H9 (cell line): ENCODE results near the gene SAMM50. TPM values are rescaled to one million over a fixed set of nuclear protein-coding genes. Genes with fewer than 3 reads are reported as not detected.

Experiments
- DNase-seq: peaks from one replicate; pipeline ENCODE4 v3.0.0-alpha.2; 2017
- H2AFZ ChIP-seq: one replicate; pipeline ENCODE4 v1.6.1; 2013; ENCODE audit warnings: mild to moderate bottlenecking, low read length, control low read depth, moderate library complexity
- H2AK5ac ChIP-seq: 2 replicates; pipeline ENCODE4 v1.6.1; 2013; ENCODE audit warnings: low read length, control low read depth, mixed read lengths; ENCODE audit not compliant: insufficient read length
- H2BK120ac ChIP-seq: one replicate; pipeline ENCODE4 v1.6.1; 2013; ENCODE audit warnings: low read depth, mild to moderate bottlenecking, low read length, control low read depth, inconsistent platforms; ENCODE audit not compliant: poor library complexity, severe bottlenecking
- H2BK12ac ChIP-seq: 2 replicates; pipeline ENCODE4 v1.6.1; 2013; ENCODE audit warnings: low read length, control low read depth, mixed read lengths, low read depth; ENCODE audit not compliant: insufficient read length
- H2BK15ac ChIP-seq: 2 replicates; pipeline ENCODE4 v1.6.1; 2013; ENCODE audit warnings: low read depth, low read length, control low read depth
- H2BK20ac ChIP-seq: one replicate; pipeline ENCODE4 v1.6.1; 2013; ENCODE audit warnings: low read depth, mild to moderate bottlenecking, low read length, control low read depth, inconsistent platforms; ENCODE audit not compliant: poor library complexity, severe bottlenecking
- H2BK5ac ChIP-seq: 2 replicates; pipeline ENCODE4 v1.6.1; 2013; ENCODE audit warnings: low read length, control low read depth, mixed read lengths; ENCODE audit not compliant: insufficient read length
- H3K14ac ChIP-seq: 2 replicates; pipeline ENCODE4 v1.6.1; 2013; ENCODE audit warnings: low read length, control low read depth; ENCODE audit not compliant: insufficient read depth
- H3K18ac ChIP-seq: 2 replicates; pipeline ENCODE4 v1.6.1; 2013; ENCODE audit warnings: low read depth, mild to moderate bottlenecking, mixed read lengths, low read length, control low read depth; ENCODE audit not compliant: insufficient read length
- H3K23ac ChIP-seq: 2 replicates; pipeline ENCODE4 v1.6.1; 2013; ENCODE audit warnings: low read length, control low read depth, mixed read lengths, low read depth; ENCODE audit not compliant: insufficient read length
- H3K23me2 ChIP-seq: 2 replicates; pipeline ENCODE4 v1.6.1; 2013; ENCODE audit warnings: low read depth, mild to moderate bottlenecking, mixed read lengths, low read length, control low read depth; ENCODE audit not compliant: insufficient read length, poor library complexity, severe bottlenecking
- H3K27ac ChIP-seq: 2 replicates; pipeline ENCODE4 v1.5.1; 2013; ENCODE audit warnings: low read length, control low read depth, mixed read lengths, low read depth; ENCODE audit not compliant: insufficient read length
- H3K27me3 ChIP-seq: 2 replicates; pipeline ENCODE4 v1.6.1; 2013; ENCODE audit warnings: low read length, control low read depth, inconsistent platforms; ENCODE audit not compliant: insufficient read depth
- H3K4ac ChIP-seq: 2 replicates; pipeline ENCODE4 v1.6.1; 2013; ENCODE audit warnings: low read depth, mild to moderate bottlenecking, control low read depth, inconsistent platforms, low read length, moderate library complexity
- H3K4me1 ChIP-seq: 2 replicates; pipeline ENCODE4 v1.6.1; 2013; ENCODE audit warnings: low read length, control low read depth, inconsistent platforms; ENCODE audit not compliant: insufficient read depth
- H3K4me2 ChIP-seq: 2 replicates; pipeline ENCODE4 v1.6.1; 2013; ENCODE audit warnings: low read length, control low read depth, mixed read lengths; ENCODE audit not compliant: insufficient read length, insufficient read depth
- H3K56ac ChIP-seq: 2 replicates; pipeline ENCODE4 v1.6.1; 2013; ENCODE audit warnings: low read depth, mild to moderate bottlenecking, mixed read lengths, low read length, control low read depth; ENCODE audit not compliant: insufficient read length
- H3K79me1 ChIP-seq: 2 replicates; pipeline ENCODE4 v1.6.1; 2013; ENCODE audit warnings: low read depth, mild to moderate bottlenecking, moderate library complexity, low read length, control low read depth, inconsistent platforms; ENCODE audit not compliant: insufficient read depth, poor library complexity, severe bottlenecking
- H3K79me2 ChIP-seq: 2 replicates; pipeline ENCODE4 v1.6.1; 2013; ENCODE audit warnings: low read length, control low read depth, inconsistent platforms; ENCODE audit not compliant: insufficient read depth
- H3K9ac ChIP-seq: 2 replicates; pipeline ENCODE4 v1.6.1; 2013; ENCODE audit warnings: low read length, control low read depth, mixed read lengths; ENCODE audit not compliant: insufficient read length; ENCODE audit errors: extremely low read depth
- H3K9me3 ChIP-seq: one replicate; pipeline ENCODE4 v1.6.1; 2013; ENCODE audit warnings: low read depth, low read length, inconsistent platforms; ENCODE audit not compliant: control insufficient read depth
- H3T11ph ChIP-seq: one replicate; pipeline ENCODE4 v1.6.1; 2013; ENCODE audit warnings: mild to moderate bottlenecking, low read length, control low read depth, inconsistent platforms
- H4K20me1 ChIP-seq: one replicate; pipeline ENCODE4 v1.6.1; 2013; ENCODE audit not compliant: control insufficient read depth, insufficient read length, insufficient read depth
- H4K5ac ChIP-seq: 2 replicates; pipeline ENCODE4 v1.6.1; 2013; ENCODE audit warnings: low read depth, mild to moderate bottlenecking, mixed read lengths, low read length, control low read depth; ENCODE audit not compliant: insufficient read length
- H4K8ac ChIP-seq: replicated peaks from 2 replicates; pipeline ENCODE4 v1.6.1; 2013; ENCODE audit warnings: low read length, control low read depth, mixed read lengths, low read depth; ENCODE audit not compliant: insufficient read length
- H4K91ac ChIP-seq: 2 replicates; pipeline ENCODE4 v1.6.1; 2013; ENCODE audit warnings: low read depth, mild to moderate bottlenecking, moderate library complexity, mixed read lengths, low read length, control low read depth; ENCODE audit not compliant: insufficient read length
- H3K27ac Mint-ChIP-seq, 3 experiments: 2 replicates in 2 of 3; 3 replicates in 1 of 3; pipeline ENCODE4 v1.8.0; 2020 to 2021; ENCODE audit warnings: mixed read lengths in 3 of 3, mild to moderate bottlenecking in 1 of 3, moderate library complexity in 1 of 3
- H3K27me3 Mint-ChIP-seq: 2 replicates; pipeline ENCODE4 v1.8.0; 2021; ENCODE audit warnings: low read depth, mild to moderate bottlenecking, moderate library complexity, mixed read lengths
- H3K36me3 Mint-ChIP-seq, 3 experiments: 2 replicates in 2 of 3; 3 replicates in 1 of 3; pipeline ENCODE4 v1.8.0; 2020 to 2021; ENCODE audit warnings: low read depth in 3 of 3, mixed read lengths in 3 of 3; ENCODE audit not compliant: insufficient read depth in 1 of 3
- H3K4me1 Mint-ChIP-seq, 2 experiments: 2 replicates each; pipeline ENCODE4 v1.8.0; 2020; ENCODE audit warnings: mixed read lengths in 2 of 2
- H3K4me3 Mint-ChIP-seq, 2 experiments: 2 replicates in 1 of 2; 3 replicates in 1 of 2; pipeline ENCODE4 v1.8.0; 2020 to 2021; ENCODE audit warnings: mild to moderate bottlenecking in 2 of 2, mixed read lengths in 2 of 2, moderate library complexity in 1 of 2
- H3K9me3 Mint-ChIP-seq, 2 experiments: 2 replicates in 1 of 2; 3 replicates in 1 of 2; pipeline ENCODE4 v1.8.0; 2020; ENCODE audit warnings: mild to moderate bottlenecking in 2 of 2, mixed read lengths in 2 of 2, moderate library complexity in 1 of 2
- WGBS: extraction: QIAGEN DNeasy Blood & Tissue Kit; methylation state at CpG from one replicate; pipeline ENCODE4 v1.1.7; 2013; ENCODE audit warnings: missing lambda C conversion rate, low lambda C conversion rate, mixed read lengths; ENCODE audit not compliant: insufficient read length; ENCODE audit errors: extremely low coverage; 5-methylcytosine and 5-hydroxymethylcytosine counted together
- total RNA-seq: library from RNA; stranded (reverse); gene quantifications from 2 replicates; pipeline ENCODE4 v1.2.1, GENCODE V29; 2021
- TF ChIP-seq, protein P1 (sequence below): fragments of 200-600 bp; sonication (generic); conservative IDR thresholded peaks from 3 replicates; pipeline ENCODE4 v1.8.0; 2021; ENCODE audit warnings: antibody characterized with exemption, mild to moderate bottlenecking

The SAMM50 gene
- total RNA-seq, 1 experiment from 2014 or later = 57.2 TPM

DNA sequence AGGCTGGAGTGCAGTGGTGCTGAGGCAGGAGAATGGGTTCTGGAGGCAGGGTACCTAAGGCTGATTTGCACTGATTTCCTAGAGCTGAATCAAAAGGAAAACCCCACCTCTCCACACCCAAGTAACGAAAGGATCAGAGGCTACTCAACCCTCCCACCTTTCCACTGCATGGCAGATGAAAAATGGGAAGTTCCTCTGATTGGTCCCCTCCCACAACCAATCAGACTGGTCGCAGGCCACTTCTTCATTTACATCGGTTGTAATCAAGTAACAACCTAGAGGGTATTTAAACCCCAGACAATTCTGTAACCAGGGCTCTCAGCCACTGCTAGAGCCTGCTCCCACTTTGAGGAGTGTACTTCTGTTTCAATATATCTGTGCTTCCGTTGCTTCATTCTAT, 50.3 kb downstream of the SAMM50 start:
- Histone ChIP-seq H3K9me3 (no peaks in the 10 kb centered on the region), H2BK12ac (no peak overlapping the region), H3K79me2 (no peaks in the 10 kb centered on the region), H3T11ph (no peak overlapping the region), H3K4me2 (no peak overlapping the region), H2AK5ac (no peak overlapping the region), H4K20me1 (no peaks in the 10 kb centered on the region), H3K4ac (no peak overlapping the region), H3K27ac (no peak overlapping the region), H3K79me1 (no peaks in the 10 kb centered on the region), H2AFZ (no peak overlapping the region), H2BK20ac (no peak overlapping the region), H3K23ac (no peak overlapping the region), H4K91ac (no peak overlapping the region), H3K9ac (no peak overlapping the region), H3K14ac (no peak overlapping the region), H3K23me2 (no peaks in the 10 kb centered on the region), H4K5ac (no peak overlapping the region), H3K56ac (no peak overlapping the region), H4K8ac (no peak overlapping the region), H2BK120ac (no peak overlapping the region), H2BK15ac (no peak overlapping the region), H2BK5ac (no peak overlapping the region), H3K18ac (no peak overlapping the region), H3K27me3 (no peaks in the 10 kb centered on the region), H3K4me1 (no peaks in the 10 kb centered on the region)
- Mint-ChIP-seq H3K27me3 (no peaks in the 10 kb centered on the region), H3K36me3 (peaks cover 8 to 11% (median 8%) of the 10 kb centered on the region in 3 experiments; a peak in 6 of 7 replicates), H3K9me3 (peaks cover 7 to 9% of the 10 kb centered on the region in 2 experiments), H3K4me3 (no peak overlapping the region), H3K4me1 (peaks cover 4 to 11% of the 10 kb centered on the region in 2 experiments), H3K27ac (no peak overlapping the region)
- TF ChIP-seq, protein P1, sequence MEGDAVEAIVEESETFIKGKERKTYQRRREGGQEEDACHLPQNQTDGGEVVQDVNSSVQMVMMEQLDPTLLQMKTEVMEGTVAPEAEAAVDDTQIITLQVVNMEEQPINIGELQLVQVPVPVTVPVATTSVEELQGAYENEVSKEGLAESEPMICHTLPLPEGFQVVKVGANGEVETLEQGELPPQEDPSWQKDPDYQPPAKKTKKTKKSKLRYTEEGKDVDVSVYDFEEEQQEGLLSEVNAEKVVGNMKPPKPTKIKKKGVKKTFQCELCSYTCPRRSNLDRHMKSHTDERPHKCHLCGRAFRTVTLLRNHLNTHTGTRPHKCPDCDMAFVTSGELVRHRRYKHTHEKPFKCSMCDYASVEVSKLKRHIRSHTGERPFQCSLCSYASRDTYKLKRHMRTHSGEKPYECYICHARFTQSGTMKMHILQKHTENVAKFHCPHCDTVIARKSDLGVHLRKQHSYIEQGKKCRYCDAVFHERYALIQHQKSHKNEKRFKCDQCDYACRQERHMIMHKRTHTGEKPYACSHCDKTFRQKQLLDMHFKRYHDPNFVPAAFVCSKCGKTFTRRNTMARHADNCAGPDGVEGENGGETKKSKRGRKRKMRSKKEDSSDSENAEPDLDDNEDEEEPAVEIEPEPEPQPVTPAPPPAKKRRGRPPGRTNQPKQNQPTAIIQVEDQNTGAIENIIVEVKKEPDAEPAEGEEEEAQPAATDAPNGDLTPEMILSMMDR = no peak
- whole genome bisulfite sequencing = no CpG with 5 or more reads among the region's 4 CpGs
- no peak for DNase-seq
